Neural cell (in vitro differentiated cells): ENCODE data around the gene SLC29A3.

Experiments
- EP300 ChIP-seq: fragments of 450-650 bp; conservative IDR thresholded peaks from 2 replicates; pipeline ENCODE4 v1.6.1; 2014; ENCODE audit warnings: antibody characterized with exemption, mild to moderate bottlenecking, moderate library complexity; ENCODE audit not compliant: poor library complexity, severe bottlenecking
- EZH2 ChIP-seq: fragments of 200-600, 300-800 bp; shearing (Covaris generic), sonication (generic); IDR thresholded peaks from 2 replicates; pipeline ENCODE4 v1.6.1; 2014; ENCODE audit warnings: antibody characterized with exemption, low read length, borderline replicate concordance, mild to moderate bottlenecking; ENCODE audit not compliant: insufficient read depth, poor library complexity, severe bottlenecking
- SMC3 ChIP-seq: fragments of 450-650 bp; conservative IDR thresholded peaks from 2 replicates; pipeline ENCODE4 v1.6.1; 2014; ENCODE audit warnings: antibody characterized with exemption, mild to moderate bottlenecking, moderate library complexity; ENCODE audit not compliant: poor library complexity
- TF ChIP-seq, protein P1 (sequence below): fragments of 450-650 bp; IDR thresholded peaks from 2 replicates; pipeline ENCODE4 v1.5.1; 2014; ENCODE audit warnings: antibody characterized with exemption, mild to moderate bottlenecking, moderate library complexity; ENCODE audit not compliant: poor library complexity, severe bottlenecking

DNA sequence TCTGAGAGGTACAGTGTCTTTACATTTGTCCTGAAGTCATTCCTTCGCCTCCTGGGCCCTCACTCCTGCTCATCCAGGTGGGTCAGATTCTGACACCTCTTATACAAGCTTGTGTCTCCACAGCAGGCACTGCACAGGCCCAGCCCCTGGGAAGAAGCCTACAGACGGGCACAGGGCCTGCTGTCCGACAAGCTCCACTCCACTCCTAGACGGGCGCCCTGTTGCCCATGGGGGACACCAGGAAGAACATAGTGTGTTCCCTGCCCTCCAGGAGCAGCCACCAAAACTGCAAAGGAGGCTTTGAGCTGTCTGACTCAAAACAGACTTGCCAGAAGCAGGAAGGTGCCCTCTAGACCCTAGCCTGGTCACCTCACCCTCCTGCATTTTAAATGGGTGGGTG is 45.6 kb upstream of the SLC29A3 start:
- TF ChIP-seq, protein P1, sequence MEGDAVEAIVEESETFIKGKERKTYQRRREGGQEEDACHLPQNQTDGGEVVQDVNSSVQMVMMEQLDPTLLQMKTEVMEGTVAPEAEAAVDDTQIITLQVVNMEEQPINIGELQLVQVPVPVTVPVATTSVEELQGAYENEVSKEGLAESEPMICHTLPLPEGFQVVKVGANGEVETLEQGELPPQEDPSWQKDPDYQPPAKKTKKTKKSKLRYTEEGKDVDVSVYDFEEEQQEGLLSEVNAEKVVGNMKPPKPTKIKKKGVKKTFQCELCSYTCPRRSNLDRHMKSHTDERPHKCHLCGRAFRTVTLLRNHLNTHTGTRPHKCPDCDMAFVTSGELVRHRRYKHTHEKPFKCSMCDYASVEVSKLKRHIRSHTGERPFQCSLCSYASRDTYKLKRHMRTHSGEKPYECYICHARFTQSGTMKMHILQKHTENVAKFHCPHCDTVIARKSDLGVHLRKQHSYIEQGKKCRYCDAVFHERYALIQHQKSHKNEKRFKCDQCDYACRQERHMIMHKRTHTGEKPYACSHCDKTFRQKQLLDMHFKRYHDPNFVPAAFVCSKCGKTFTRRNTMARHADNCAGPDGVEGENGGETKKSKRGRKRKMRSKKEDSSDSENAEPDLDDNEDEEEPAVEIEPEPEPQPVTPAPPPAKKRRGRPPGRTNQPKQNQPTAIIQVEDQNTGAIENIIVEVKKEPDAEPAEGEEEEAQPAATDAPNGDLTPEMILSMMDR = no peak
- TF ChIP-seq EZH2 = no peak
- no peak for TF ChIP-seq EP300
- no peak for TF ChIP-seq SMC3
